Lung (tissue), 12 donors: Measurements from ENCODE around the gene DLG2. TPM values are rescaled to one million over a fixed set of nuclear protein-coding genes. Genes with fewer than 3 reads are reported as not detected.

Experiments
- ATAC-seq: fragments of 200-7000 bp; cut with Tn5 transposase; one replicate; pipeline ENCODE4 v1.9.1; 2020; ENCODE audit warnings: moderate number of reproducible peaks; ENCODE audit not compliant: insufficient read depth, low FRiP score
- DNase-seq, 3 donors: peaks; one replicate each; pipeline ENCODE4 v3.0.0-alpha.2; 2013 to 2017
- H3K27ac ChIP-seq, 2 donors: one replicate each; pipeline ENCODE4 v1.5.1; 2013; ENCODE audit warnings: mild to moderate bottlenecking in 2 of 2, moderate library complexity in 2 of 2, control low read depth in 1 of 2, inconsistent platforms in 1 of 2, low read depth in 1 of 2, low read length in 1 of 2
- H3K27me3 ChIP-seq, 3 donors: one replicate each; pipeline ENCODE4 v1.5.1; 2013; ENCODE audit warnings: low read length in 2 of 3; ENCODE audit not compliant: control insufficient read depth in 3 of 3, insufficient read depth in 3 of 3
- H3K36me3 ChIP-seq, 4 donors: one replicate each; pipeline ENCODE4 v1.5.1; 2013; ENCODE audit warnings: low read length in 4 of 4, mild to moderate bottlenecking in 1 of 4, moderate library complexity in 1 of 4; ENCODE audit not compliant: control insufficient read depth in 4 of 4, insufficient read depth in 4 of 4
- H3K4me1 ChIP-seq, 5 donors: one replicate each; pipeline ENCODE4 v1.5.1; 2013; ENCODE audit warnings: low read length in 5 of 5, mild to moderate bottlenecking in 2 of 5, moderate library complexity in 1 of 5; ENCODE audit not compliant: control insufficient read depth in 5 of 5, insufficient read depth in 5 of 5
- H3K4me3 ChIP-seq: one replicate; pipeline ENCODE4 v1.5.1; 2013; ENCODE audit warnings: mild to moderate bottlenecking, control low read depth, moderate library complexity
- H3K9ac ChIP-seq, 2 donors: one replicate each; pipeline ENCODE4 v1.5.1; 2013; ENCODE audit warnings: low read length in 2 of 2, control low read depth in 1 of 2; ENCODE audit not compliant: insufficient read depth in 1 of 2
- H3K9me3 ChIP-seq, 4 donors: one replicate each; pipeline ENCODE4 v1.5.1; 2013; ENCODE audit warnings: low read length in 3 of 4, mild to moderate bottlenecking in 1 of 4, moderate library complexity in 1 of 4; ENCODE audit not compliant: control insufficient read depth in 4 of 4, insufficient read depth in 3 of 4
- WGBS, 2 donors: extraction: QIAGEN DNeasy Blood & Tissue Kit; methylation state at CpG; one replicate each; pipeline ENCODE4 v1.1.7; 2013; 5-methylcytosine and 5-hydroxymethylcytosine counted together
- polyA plus RNA-seq, 2 donors: library from polyadenylated mRNA; stranded (reverse); fragments of 200-250 nt; gene quantifications; one replicate each; pipeline ENCODE4 v1.2.1, GENCODE V29; 2013
- total RNA-seq, 2 donors: library from RNA; depleted of rRNA in 1 of 2; stranded (reverse); fragments of >200 nt in 1 of 2; gene quantifications; one replicate each; pipeline ENCODE4 v1.2.1, GENCODE V29; 2014 to 2021
- TF ChIP-seq, protein P1 (sequence below): IDR thresholded peaks from 2 replicates; pipeline ENCODE4 v1.5.1; 2012; ENCODE audit warnings: mild to moderate bottlenecking; ENCODE audit errors: control extremely low read depth, extremely low read depth
- donor health status: control.
- donor health status: control.
- donor health status: Bipolar disorder and iron deficiency.
- donor health status: healthy.
- donor health status: DM: yes; HTN: yes; CAD: no.

The DLG2 gene
- total and polyA plus RNA-seq, 4 donors: 0.32 to 24.1 (median 5.4) TPM

DNA sequence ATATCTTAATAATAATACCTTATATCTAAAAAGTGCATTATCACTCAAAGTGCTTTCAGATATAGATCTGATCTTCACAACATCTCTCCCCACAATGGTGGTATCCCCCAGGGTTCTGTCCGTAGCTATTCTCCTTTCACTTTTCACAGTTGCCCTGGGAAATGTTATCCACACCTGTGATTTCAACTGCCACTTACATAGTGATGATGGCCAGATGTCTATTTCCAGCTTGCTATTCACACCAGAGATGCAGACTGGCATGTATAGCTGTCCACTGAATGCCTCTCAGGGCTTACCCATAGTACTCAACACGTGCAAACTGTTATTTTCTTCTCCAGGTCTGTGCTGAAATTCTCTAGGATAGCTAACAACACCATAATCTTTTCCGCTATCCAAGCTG, 724.7 kb downstream of the DLG2 start:
- H3K4me1 ChIP-seq: peaks cover 0 to 7% (median 0%) of the 10 kb centered on the region in 5 donors
- DNase-seq: no peak
- H3K4me3 ChIP-seq: no peak overlapping the region
- no peaks in the 10 kb centered on the region for H3K27me3 ChIP-seq
- 64 to 68% methylated on average over 3 of the region's 3 CpGs for WGBS, 2 donors
- no peaks in the 10 kb centered on the region for H3K36me3 ChIP-seq
- TF ChIP-seq, protein P1, sequence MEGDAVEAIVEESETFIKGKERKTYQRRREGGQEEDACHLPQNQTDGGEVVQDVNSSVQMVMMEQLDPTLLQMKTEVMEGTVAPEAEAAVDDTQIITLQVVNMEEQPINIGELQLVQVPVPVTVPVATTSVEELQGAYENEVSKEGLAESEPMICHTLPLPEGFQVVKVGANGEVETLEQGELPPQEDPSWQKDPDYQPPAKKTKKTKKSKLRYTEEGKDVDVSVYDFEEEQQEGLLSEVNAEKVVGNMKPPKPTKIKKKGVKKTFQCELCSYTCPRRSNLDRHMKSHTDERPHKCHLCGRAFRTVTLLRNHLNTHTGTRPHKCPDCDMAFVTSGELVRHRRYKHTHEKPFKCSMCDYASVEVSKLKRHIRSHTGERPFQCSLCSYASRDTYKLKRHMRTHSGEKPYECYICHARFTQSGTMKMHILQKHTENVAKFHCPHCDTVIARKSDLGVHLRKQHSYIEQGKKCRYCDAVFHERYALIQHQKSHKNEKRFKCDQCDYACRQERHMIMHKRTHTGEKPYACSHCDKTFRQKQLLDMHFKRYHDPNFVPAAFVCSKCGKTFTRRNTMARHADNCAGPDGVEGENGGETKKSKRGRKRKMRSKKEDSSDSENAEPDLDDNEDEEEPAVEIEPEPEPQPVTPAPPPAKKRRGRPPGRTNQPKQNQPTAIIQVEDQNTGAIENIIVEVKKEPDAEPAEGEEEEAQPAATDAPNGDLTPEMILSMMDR: no peak
- no peak overlapping the region for H3K9ac ChIP-seq
- no peak overlapping the region for H3K27ac ChIP-seq
- ATAC-seq: no peak
- H3K9me3 ChIP-seq: no peaks in the 10 kb centered on the region

DNA sequence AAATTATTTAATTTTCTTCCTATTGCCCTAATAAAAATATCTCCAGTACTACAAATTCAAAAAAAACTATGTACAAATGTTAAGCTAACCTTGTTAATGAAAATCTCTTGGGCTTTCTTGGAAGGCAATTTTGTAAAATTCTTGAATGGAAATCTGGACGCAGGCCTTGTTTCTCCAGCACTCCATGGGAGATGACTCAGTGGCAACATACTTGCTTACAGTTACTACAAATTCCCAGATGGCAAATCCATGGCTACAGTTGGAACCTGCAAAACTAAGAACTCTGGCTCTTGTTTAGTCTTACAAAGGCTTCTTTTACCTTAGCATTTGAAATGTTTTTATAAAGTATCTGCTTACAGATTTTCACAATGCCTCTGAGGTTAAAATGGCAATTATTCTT, 725.2 kb downstream of the DLG2 start:
- Histone ChIP-seq H3K36me3 (no peaks in the 10 kb centered on the region), H3K4me1 (peaks cover 0 to 6% (median 0%) of the 10 kb centered on the region in 5 donors), H3K4me3 (no peak overlapping the region), H3K9me3 (no peaks in the 10 kb centered on the region), H3K27ac (no peak overlapping the region), H3K27me3 (no peaks in the 10 kb centered on the region), H3K9ac (no peak overlapping the region)
- TF ChIP-seq, protein P1: no peak
- DNase-seq (no peak), ATAC-seq (no peak)
- 73 to 87% methylated on average over 1 of the region's 1 CpG for WGBS, 2 donors

DNA sequence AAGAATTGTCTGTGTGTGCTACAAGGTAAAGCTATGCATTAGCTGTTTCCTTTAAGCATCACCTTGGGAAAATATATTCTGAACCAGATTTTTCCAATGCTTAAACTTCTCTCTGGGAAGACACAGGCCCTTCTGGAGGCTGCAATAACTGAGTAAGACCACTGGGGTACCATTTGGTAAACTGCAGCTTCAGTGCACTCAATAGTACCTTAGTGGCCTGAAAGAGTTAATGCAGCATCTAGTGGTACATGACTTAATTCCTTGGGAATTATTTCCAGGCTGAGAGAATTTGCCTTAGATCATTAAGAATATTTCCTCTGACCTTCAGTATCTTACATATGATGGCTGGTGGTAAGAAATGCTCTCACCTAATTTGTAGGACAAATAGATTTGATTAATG, 727.4 kb downstream of the DLG2 start:
- no peak for DNase-seq
- no peaks in the 10 kb centered on the region for H3K9me3 ChIP-seq
- no peaks in the 10 kb centered on the region for H3K36me3 ChIP-seq
- H3K27me3 ChIP-seq: no peaks in the 10 kb centered on the region
- H3K4me3 ChIP-seq: no peak overlapping the region
- peaks cover 0 to 4% (median 0%) of the 10 kb centered on the region in 5 donors for H3K4me1 ChIP-seq
- TF ChIP-seq, protein P1: no peak
- no peak overlapping the region for H3K27ac ChIP-seq
- no peak for ATAC-seq
- no peak overlapping the region for H3K9ac ChIP-seq

DNA sequence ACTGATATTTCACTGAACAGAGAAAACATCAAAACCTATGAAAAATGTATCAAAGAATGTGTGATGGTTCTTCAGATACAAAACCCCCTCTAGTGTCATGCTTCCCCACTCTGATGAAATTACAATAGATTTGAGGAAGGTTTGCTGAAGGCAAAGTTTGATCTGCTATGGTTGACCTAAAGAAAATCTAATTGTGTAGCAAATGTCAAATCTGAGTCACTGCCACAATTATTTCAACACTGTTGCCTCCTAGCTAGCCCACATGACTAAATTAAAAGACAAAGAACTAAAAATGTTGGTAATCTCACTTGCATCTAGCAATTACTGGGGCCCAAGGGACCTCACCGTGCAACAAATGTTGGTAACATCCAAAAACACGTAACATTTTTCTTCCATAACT, 728.0 kb downstream of the DLG2 start:
- ATAC-seq (no peak), DNase-seq (no peak)
- TF ChIP-seq, protein P1: no peak
- Histone ChIP-seq H3K9ac (no peak overlapping the region), H3K36me3 (no peaks in the 10 kb centered on the region), H3K27me3 (no peaks in the 10 kb centered on the region), H3K4me3 (no peak overlapping the region), H3K9me3 (no peaks in the 10 kb centered on the region), H3K27ac (no peak overlapping the region), H3K4me1 (peaks cover 0 to 4% (median 0%) of the 10 kb centered on the region in 5 donors)
- WGBS, 2 donors: 92 to 96% methylated on average over 2 of the region's 2 CpGs
